RWPE2 (cell line): Measurements from ENCODE around the gene FAM174C.

ENCODE experiments used
- ATAC-seq: fragments of 200-7000 bp; cut with Tn5 transposase; 3 replicates; pipeline ENCODE4 v1.9.1; 2021; ENCODE audit warnings: low read depth
- DNase-seq: peaks from one replicate; pipeline ENCODE4 v3.0.0-alpha.2; 2020; ENCODE audit warnings: low spot score
- H3K27ac ChIP-seq: fragments of 450-650 bp; 2 replicates; pipeline ENCODE4 v1.5.1; 2017; ENCODE audit warnings: mild to moderate bottlenecking; ENCODE audit not compliant: poor library complexity, severe bottlenecking
- H3K27me3 ChIP-seq: fragments of 250-450 bp; sonication (Bioruptor Pico); 2 replicates; pipeline ENCODE4 v1.5.1; 2021; ENCODE audit warnings: mild to moderate bottlenecking, moderate library complexity; ENCODE audit not compliant: insufficient read depth, poor library complexity, severe bottlenecking
- H3K36me3 ChIP-seq: fragments of 250-450 bp; sonication (Bioruptor Pico); 2 replicates; pipeline ENCODE4 v1.5.1; 2020; ENCODE audit warnings: low read depth, mild to moderate bottlenecking, moderate library complexity
- H3K4me1 ChIP-seq: fragments of 250-450 bp; sonication (Bioruptor Pico); 2 replicates; pipeline ENCODE4 v1.5.1; 2021; ENCODE audit warnings: mild to moderate bottlenecking, moderate library complexity; ENCODE audit not compliant: insufficient read depth, poor library complexity, severe bottlenecking
- H3K4me3 ChIP-seq: fragments of 250-450 bp; sonication (Bioruptor Pico); 2 replicates; pipeline ENCODE4 v1.5.1; 2021; ENCODE audit warnings: mild to moderate bottlenecking, moderate library complexity; ENCODE audit not compliant: severe bottlenecking
- H3K9me3 ChIP-seq: fragments of 250-450 bp; sonication (Bioruptor Pico); 2 replicates; pipeline ENCODE4 v1.5.1; 2021; ENCODE audit warnings: mild to moderate bottlenecking, moderate library complexity; ENCODE audit not compliant: severe bottlenecking
- CTCF ChIP-seq: fragments of 450-650 bp; IDR thresholded peaks from one replicate; pipeline ENCODE4 v1.5.1; 2017; ENCODE audit warnings: mild to moderate bottlenecking, moderate library complexity; ENCODE audit not compliant: poor library complexity, severe bottlenecking

Gene FAM174C

GRCh38 chr19:1289686-1290025, 14.3 kb downstream of the FAM174C start:
- Histone ChIP-seq H3K27me3 (peaks cover 29% of the 10 kb centered on the region), H3K4me1 (no peaks in the 10 kb centered on the region), H3K36me3 (no peaks in the 10 kb centered on the region), H3K4me3 (no peak overlapping the region), H3K9me3 (no peaks in the 10 kb centered on the region), H3K27ac (no peak overlapping the region)
- DNase-seq (no peak), ATAC-seq (no peak)
- TF ChIP-seq CTCF: no peak

GRCh38 chr19:1290196-1290702, 14.9 kb downstream of the FAM174C start:
- Histone ChIP-seq H3K27me3 (peaks cover 25% of the 10 kb centered on the region), H3K27ac (no peak overlapping the region), H3K36me3 (no peaks in the 10 kb centered on the region), H3K4me1 (no peaks in the 10 kb centered on the region), H3K4me3 (no peak overlapping the region), H3K9me3 (no peaks in the 10 kb centered on the region)
- TF ChIP-seq CTCF: no peak
- DNase-seq: no peak
- no peak for ATAC-seq

- peaks cover 23% of the 10 kb centered on the region for H3K27me3 ChIP-seq
- no peak for DNase-seq
- H3K4me3 ChIP-seq: no peak overlapping the region
- no peaks in the 10 kb centered on the region for H3K4me1 ChIP-seq
- H3K9me3 ChIP-seq: no peaks in the 10 kb centered on the region
- TF ChIP-seq CTCF: no peak
- H3K36me3 ChIP-seq: no peaks in the 10 kb centered on the region
- H3K27ac ChIP-seq: no peak overlapping the region
- no peak for ATAC-seq
Observed at GRCh38 chr19:1290703-1291651, 15.6 kb downstream of the FAM174C start.

- no peak for TF ChIP-seq CTCF
- Histone ChIP-seq H3K4me1 (no peaks in the 10 kb centered on the region), H3K27me3 (peaks cover 17% of the 10 kb centered on the region)
Observed at GRCh38 chr19:1291761-1292418, 16.6 kb downstream of the FAM174C start.

More at GRCh38 chr19:1291761-1292418, 16.6 kb downstream of the FAM174C start:
- DNase-seq (no peak), ATAC-seq (no peak)
- H3K36me3 ChIP-seq: no peaks in the 10 kb centered on the region
- no peak overlapping the region for H3K4me3 ChIP-seq
- H3K9me3 ChIP-seq: no peaks in the 10 kb centered on the region
- no peak overlapping the region for H3K27ac ChIP-seq
